ENCODE measurements around the gene RNF6. TPM values are rescaled to one million over a fixed set of nuclear protein-coding genes. Genes with fewer than 3 reads are reported as not detected.

RNF6 gene
- total and polyA plus RNA-seq, 10 of the 15 experiments (the other 5 are each of a cell fraction or from before 2014, with no cell fraction given) = 19.0 to 54.0 (median 33.8) TPM

- TF ChIP-seq BCLAF1 (IDR thresholded peaks at IDR 0.05) (no peak), RFX5 (IDR thresholded peaks at IDR 0.05; ENCODE audit: low read depth, low read length) (no peak), ZBTB33 (IDR thresholded peaks at IDR 0.05) (no peak), ATF3 (IDR thresholded peaks at IDR 0.05; ENCODE audit: borderline replicate concordance, extremely low read depth, low read depth, low read length) (no peak), ZZZ3 (IDR thresholded peaks at IDR 0.05; ENCODE audit: control insufficient read depth, insufficient read length, low read depth) (no peak)
These were observed 8.6 kb upstream of the RNF6 start (continued) for GRCh38 chr13:26230703-26231102.

DNA sequence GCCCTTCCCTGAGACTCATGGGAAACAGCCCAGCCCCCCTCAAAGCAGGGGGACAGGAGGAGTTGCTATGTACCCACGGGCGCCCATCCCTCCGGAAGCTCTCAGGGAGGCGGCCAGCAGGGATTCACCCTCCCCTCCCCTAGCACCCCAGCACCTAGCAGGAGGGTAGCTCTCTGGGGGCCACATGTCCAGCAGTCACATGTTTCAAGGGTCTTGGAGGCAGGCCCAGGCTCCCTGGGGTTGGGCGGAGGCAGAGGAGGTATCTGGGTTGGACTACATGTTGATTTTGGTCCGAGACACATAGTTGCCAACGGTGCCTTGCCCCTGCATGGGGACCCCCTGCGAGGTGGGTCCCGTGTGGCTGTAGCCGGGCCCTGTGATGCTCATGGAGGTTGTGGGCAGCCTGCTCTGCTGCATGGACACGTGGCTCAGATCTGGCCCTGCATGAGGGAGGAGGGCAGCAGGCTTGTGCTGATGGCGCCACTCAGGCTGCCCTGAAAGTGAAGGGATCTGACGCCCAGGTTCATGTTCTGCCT, 7.0 kb upstream of the RNF6 start:
- H4K20me1 ChIP-seq (ENCODE audit: control insufficient read depth, insufficient read depth) = no peaks in the 10 kb centered on the region
- H3K9me3 ChIP-seq (replicated peaks; ENCODE audit: control insufficient read depth, insufficient read depth, low read length) = no peaks in the 10 kb centered on the region
- no peak overlapping the region for H3K9ac ChIP-seq (ENCODE audit: control insufficient read depth, insufficient read depth, low read length)
- no peak overlapping the region for H3K27ac ChIP-seq (ENCODE audit: control insufficient read depth, insufficient read depth)
- H3K79me2 ChIP-seq (ENCODE audit: control insufficient read depth, insufficient read depth, low read length) = no peaks in the 10 kb centered on the region
- no peak overlapping the region for H3K4me2 ChIP-seq (ENCODE audit: control insufficient read depth, insufficient read depth)
- DNase-seq (ENCODE audit: low read depth, low spot score) (no peak), ATAC-seq (no peak), FAIRE-seq (no peak)
- ChIA-PET POLR2A (no interaction called here), CTCF (no interaction called here), SMC1A (ENCODE audit: uncharacterized antibody, unreplicated experiment) (interaction anchor here (1.0 kb wide), 1 partner anchor 44 kb away, joined by 3 read pairs; no protein-coding TSS in a partner anchor), RAD21 (ENCODE audit: unreplicated experiment) (no interaction called here)
- H2AFZ ChIP-seq (ENCODE audit: control insufficient read depth, low read depth, low read length) = no peak overlapping the region
- H3K27me3 ChIP-seq (replicated peaks in 1 of 2; ENCODE audit: control insufficient read depth in 2 of 2, insufficient read depth in 2 of 2, low read length in 1 of 2) = no peaks in the 10 kb centered on the region; a peak in 1 of 4 replicates
- in situ Hi-C loops (cut with MboI) (no loop called here), intact Hi-C loops (cut with micrococcal nuclease; ENCODE audit: unreplicated experiment) (no loop called here)
- 49% methylated on average over 13 of the region's 13 CpGs for WGBS (ENCODE audit: insufficient coverage, insufficient replicate concordance, low lambda C conversion rate, missing lambda C conversion rate)
- no peaks in the 10 kb centered on the region for H3K36me3 ChIP-seq (ENCODE audit: control insufficient read depth in 2 of 2, insufficient read depth in 2 of 2, low read length in 1 of 2)
- H3K4me3 ChIP-seq = no peak overlapping the region
- no peaks in the 10 kb centered on the region for H3K4me1 ChIP-seq (ENCODE audit: control insufficient read depth, insufficient read depth, low read length)
- BruUV-seq (replicated peaks) = no TSS peak
- no peak for TF ChIP-seq ZBTB33 (IDR thresholded peaks at IDR 0.05)
- TF ChIP-seq, protein P1, sequence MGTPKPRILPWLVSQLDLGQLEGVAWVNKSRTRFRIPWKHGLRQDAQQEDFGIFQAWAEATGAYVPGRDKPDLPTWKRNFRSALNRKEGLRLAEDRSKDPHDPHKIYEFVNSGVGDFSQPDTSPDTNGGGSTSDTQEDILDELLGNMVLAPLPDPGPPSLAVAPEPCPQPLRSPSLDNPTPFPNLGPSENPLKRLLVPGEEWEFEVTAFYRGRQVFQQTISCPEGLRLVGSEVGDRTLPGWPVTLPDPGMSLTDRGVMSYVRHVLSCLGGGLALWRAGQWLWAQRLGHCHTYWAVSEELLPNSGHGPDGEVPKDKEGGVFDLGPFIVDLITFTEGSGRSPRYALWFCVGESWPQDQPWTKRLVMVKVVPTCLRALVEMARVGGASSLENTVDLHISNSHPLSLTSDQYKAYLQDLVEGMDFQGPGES (IDR thresholded peaks at IDR 0.05) = no peak
- no peak for TF ChIP-seq NR2C2 (IDR thresholded peaks at IDR 0.05; ENCODE audit: borderline replicate concordance, control insufficient read depth, insufficient read length, low read depth)
- TF ChIP-seq CREB1 (IDR thresholded peaks at IDR 0.05; ENCODE audit: low read depth) = no peak
- no peak for TF ChIP-seq ASH2L (IDR thresholded peaks at IDR 0.05; ENCODE audit: borderline replicate concordance, low read depth)
- no peak for TF ChIP-seq RAD51 (IDR thresholded peaks at IDR 0.05)
- no peak for TF ChIP-seq IKZF2 (IDR thresholded peaks at IDR 0.05)
